HEK293 (cell line): ENCODE measurements around the gene ABCA2.

Experiments used
- CTCF ChIA-PET: fragments of 350-600 bp; formaldehyde crosslinking; extraction: SDS; loops from one replicate; lab custom pipeline; 2021; ENCODE audit warnings: antibody characterized with exemption; lab: Yijun Ruan, JAX
- POLR2A ChIA-PET: fragments of 300-600 bp; formaldehyde crosslinking; extraction: SDS; loops from one replicate; lab custom pipeline; 2020; ENCODE audit warnings: antibody characterized with exemption, inconsistent platforms; lab: Yijun Ruan, JAX
- H3K27ac ChIP-seq: fragments of 200-500 bp; sonication (Bioruptor generic); 2 replicates; pipeline ENCODE4 v1.5.1; 2014; ENCODE audit warnings: low read depth, low read length, control low read depth, inconsistent platforms; ENCODE audit errors: extremely low read depth
- H3K36me3 ChIP-seq, 2 experiments: fragments of 200-500 bp in 1 of 2; sonication (Bioruptor generic) in 1 of 2; 1 replicate in 1 of 2; 2 replicates in 1 of 2; pipeline ENCODE4 v1.5.1; 2014 to 2017; ENCODE audit warnings: inconsistent platforms in 2 of 2, low read length in 2 of 2; ENCODE audit not compliant: control insufficient read depth in 2 of 2, insufficient read depth in 1 of 2
- H3K4me1 ChIP-seq: fragments of 200-500 bp; sonication (Bioruptor generic); 2 replicates; pipeline ENCODE4 v1.5.1; 2014; ENCODE audit warnings: mild to moderate bottlenecking, low read length, inconsistent platforms; ENCODE audit not compliant: control insufficient read depth, insufficient read depth
- H3K4me3 ChIP-seq: 2 replicates; pipeline ENCODE4 v1.5.1; 2011; ENCODE audit warnings: low read depth, mild to moderate bottlenecking, control low read depth, low read length, moderate library complexity
- H3K9me3 ChIP-seq: fragments of 200-500 bp; sonication (Bioruptor generic); 2 replicates; pipeline ENCODE4 v1.5.1; 2014; ENCODE audit warnings: low read depth, low read length, inconsistent platforms; ENCODE audit not compliant: control insufficient read depth, insufficient read depth
- KLF7 ChIP-seq: fragments of 450-650 bp; formaldehyde crosslinking; IDR thresholded peaks from 2 replicates; pipeline ENCODE4 v1.5.1; 2016; ENCODE audit warnings: missing biosample characterization, missing genetic modification characterization, borderline replicate concordance
- PRDM1 ChIP-seq: fragments of 450-650 bp; formaldehyde crosslinking; IDR thresholded peaks from 2 replicates; pipeline ENCODE4; 2016; ENCODE audit warnings: missing biosample characterization, missing genetic modification characterization
- SETDB1 ChIP-seq: IDR thresholded peaks from one replicate; pipeline ENCODE4 v1.6.1; 2017; ENCODE audit warnings: mild to moderate bottlenecking, low read length, moderate library complexity, mixed read lengths; ENCODE audit not compliant: insufficient read length
- SP2 ChIP-seq: fragments of 450-650 bp; formaldehyde crosslinking; IDR thresholded peaks from 2 replicates; pipeline ENCODE4 v1.5.1; 2016; ENCODE audit warnings: missing biosample characterization, missing genetic modification characterization
- ZBTB48 ChIP-seq: fragments of 450-650 bp; formaldehyde crosslinking; IDR thresholded peaks from 2 replicates; pipeline ENCODE4 v1.5.1; 2016; ENCODE audit warnings: missing biosample characterization, missing genetic modification characterization
- ZNF121 ChIP-seq: fragments of 450-650 bp; formaldehyde crosslinking; IDR thresholded peaks from 2 replicates; pipeline ENCODE4 v1.5.1; 2016; ENCODE audit warnings: missing biosample characterization, missing genetic modification characterization
- ZNF184 ChIP-seq: fragments of 450-650 bp; IDR thresholded peaks from 2 replicates; pipeline ENCODE4 v1.5.1; 2018; ENCODE audit warnings: missing biosample characterization, mild to moderate bottlenecking, missing genetic modification characterization
- ZNF302 ChIP-seq: fragments of 450-650 bp; formaldehyde crosslinking; IDR thresholded peaks from 2 replicates; pipeline ENCODE4 v1.5.1; 2016; ENCODE audit warnings: missing biosample characterization, missing genetic modification characterization, low read depth
- ZNF529 ChIP-seq: fragments of 450-650 bp; formaldehyde crosslinking; IDR thresholded peaks from 2 replicates; pipeline ENCODE4 v1.5.1; 2017; ENCODE audit warnings: missing genetic modification characterization, missing biosample characterization; ENCODE audit not compliant: insufficient replicate concordance
- ZNF555 ChIP-seq: fragments of 450-650 bp; formaldehyde crosslinking; conservative IDR thresholded peaks from 2 replicates; pipeline ENCODE4 v1.5.1; 2017; ENCODE audit warnings: missing biosample characterization, mild to moderate bottlenecking, missing genetic modification characterization, inconsistent platforms
- ZNF658 ChIP-seq: fragments of 450-650 bp; formaldehyde crosslinking; IDR thresholded peaks from 2 replicates; pipeline ENCODE4; 2016; ENCODE audit warnings: missing biosample characterization, missing genetic modification characterization
- ZNF660 ChIP-seq: fragments of 450-650 bp; IDR thresholded peaks from 2 replicates; pipeline ENCODE4 v1.5.1; 2018; ENCODE audit warnings: missing biosample characterization, mild to moderate bottlenecking, missing genetic modification characterization
- ZNF768 ChIP-seq: fragments of 450-650 bp; formaldehyde crosslinking; IDR thresholded peaks from 2 replicates; pipeline ENCODE4 v1.5.1; 2018; ENCODE audit warnings: missing biosample characterization, mild to moderate bottlenecking, missing genetic modification characterization
- ZNF830 ChIP-seq: fragments of 450-650 bp; IDR thresholded peaks from 2 replicates; pipeline ENCODE4 v1.5.0; 2018; ENCODE audit warnings: missing biosample characterization, missing genetic modification characterization, low read depth, mild to moderate bottlenecking, moderate library complexity
- TF ChIP-seq, protein P1 (sequence below): fragments of 450-650 bp; formaldehyde crosslinking; IDR thresholded peaks from 2 replicates; pipeline ENCODE4 v1.5.1; 2016; ENCODE audit warnings: missing biosample characterization, missing genetic modification characterization
- TF ChIP-seq, protein P2 (sequence below): fragments of 450-650 bp; formaldehyde crosslinking; IDR thresholded peaks from 2 replicates; pipeline ENCODE4 v1.5.1; 2016; ENCODE audit warnings: missing biosample characterization, missing genetic modification characterization
- TF ChIP-seq, protein P3 (sequence below): fragments of 450-650 bp; formaldehyde crosslinking; IDR thresholded peaks from 2 replicates; pipeline ENCODE4 v1.5.1; 2016; ENCODE audit warnings: missing biosample characterization, missing genetic modification characterization
- TF ChIP-seq, protein P4 (sequence below): fragments of 450-650 bp; formaldehyde crosslinking; IDR thresholded peaks from 2 replicates; pipeline ENCODE4 v1.5.1; 2017; ENCODE audit warnings: missing biosample characterization, missing genetic modification characterization
- TF ChIP-seq, protein P5 (sequence below): fragments of 450-650 bp; formaldehyde crosslinking; IDR thresholded peaks from 2 replicates; pipeline ENCODE4 v1.5.0; 2017; ENCODE audit warnings: missing biosample characterization, missing genetic modification characterization, borderline replicate concordance
- TF ChIP-seq, protein P6 (sequence below): fragments of 450-650 bp; formaldehyde crosslinking; IDR thresholded peaks from 2 replicates; pipeline ENCODE4 v1.5.1; 2016; ENCODE audit warnings: missing biosample characterization, missing genetic modification characterization

The ABCA2 gene

DNA sequence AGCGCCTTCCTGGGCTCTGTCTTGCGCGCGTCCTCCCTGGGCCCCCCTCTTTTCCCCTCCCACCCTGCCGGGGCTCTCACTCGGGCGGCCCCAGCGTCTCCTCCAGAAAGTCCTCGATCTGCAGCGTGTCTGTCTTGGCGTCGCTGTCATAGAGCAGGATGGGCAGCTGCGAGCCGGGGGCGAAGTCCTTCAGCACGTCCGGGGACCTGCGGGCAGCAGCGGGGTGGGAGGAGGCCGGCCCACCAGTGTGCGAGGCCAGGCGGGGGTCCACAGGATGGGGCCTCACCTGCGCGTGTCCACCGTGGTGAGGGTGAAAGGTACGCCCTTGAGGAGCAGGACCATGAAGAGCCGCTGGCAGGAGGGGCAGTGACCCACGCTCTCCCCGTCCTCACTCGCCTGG lies 32.7 kb downstream of the ABCA2 start (continued):
- TF ChIP-seq, protein P1, sequence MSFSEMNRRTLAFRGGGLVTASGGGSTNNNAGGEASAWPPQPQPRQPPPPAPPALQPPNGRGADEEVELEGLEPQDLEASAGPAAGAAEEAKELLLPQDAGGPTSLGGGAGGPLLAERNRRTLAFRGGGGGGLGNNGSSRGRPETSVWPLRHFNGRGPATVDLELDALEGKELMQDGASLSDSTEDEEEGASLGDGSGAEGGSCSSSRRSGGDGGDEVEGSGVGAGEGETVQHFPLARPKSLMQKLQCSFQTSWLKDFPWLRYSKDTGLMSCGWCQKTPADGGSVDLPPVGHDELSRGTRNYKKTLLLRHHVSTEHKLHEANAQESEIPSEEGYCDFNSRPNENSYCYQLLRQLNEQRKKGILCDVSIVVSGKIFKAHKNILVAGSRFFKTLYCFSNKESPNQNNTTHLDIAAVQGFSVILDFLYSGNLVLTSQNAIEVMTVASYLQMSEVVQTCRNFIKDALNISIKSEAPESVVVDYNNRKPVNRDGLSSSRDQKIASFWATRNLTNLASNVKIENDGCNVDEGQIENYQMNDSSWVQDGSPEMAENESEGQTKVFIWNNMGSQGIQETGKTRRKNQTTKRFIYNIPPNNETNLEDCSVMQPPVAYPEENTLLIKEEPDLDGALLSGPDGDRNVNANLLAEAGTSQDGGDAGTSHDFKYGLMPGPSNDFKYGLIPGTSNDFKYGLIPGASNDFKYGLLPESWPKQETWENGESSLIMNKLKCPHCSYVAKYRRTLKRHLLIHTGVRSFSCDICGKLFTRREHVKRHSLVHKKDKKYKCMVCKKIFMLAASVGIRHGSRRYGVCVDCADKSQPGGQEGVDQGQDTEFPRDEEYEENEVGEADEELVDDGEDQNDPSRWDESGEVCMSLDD: no peak
- no peak for TF ChIP-seq PRDM1

DNA sequence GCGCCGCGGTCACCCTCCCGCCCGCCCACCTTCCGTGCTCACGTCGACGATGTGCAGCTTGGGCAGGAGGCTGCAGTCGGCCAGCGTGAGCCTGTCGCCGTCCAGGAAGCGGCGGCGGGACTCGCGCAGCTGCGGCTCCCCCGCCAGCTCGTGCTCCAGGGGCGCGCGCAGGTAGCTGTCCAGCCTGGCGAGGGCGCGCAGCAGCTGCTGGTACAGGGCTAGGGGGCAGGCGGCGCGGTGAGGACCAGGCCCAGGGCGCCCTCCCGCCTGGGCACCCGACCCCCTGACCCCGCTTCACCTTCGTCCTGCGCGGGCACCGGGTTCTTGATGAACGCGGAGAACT lies 33.2 kb downstream of the ABCA2 start:
- TF ChIP-seq KLF7: no peak
- TF ChIP-seq ZNF830 (tag by site-specific recombination): no peak
- TF ChIP-seq, protein P2, sequence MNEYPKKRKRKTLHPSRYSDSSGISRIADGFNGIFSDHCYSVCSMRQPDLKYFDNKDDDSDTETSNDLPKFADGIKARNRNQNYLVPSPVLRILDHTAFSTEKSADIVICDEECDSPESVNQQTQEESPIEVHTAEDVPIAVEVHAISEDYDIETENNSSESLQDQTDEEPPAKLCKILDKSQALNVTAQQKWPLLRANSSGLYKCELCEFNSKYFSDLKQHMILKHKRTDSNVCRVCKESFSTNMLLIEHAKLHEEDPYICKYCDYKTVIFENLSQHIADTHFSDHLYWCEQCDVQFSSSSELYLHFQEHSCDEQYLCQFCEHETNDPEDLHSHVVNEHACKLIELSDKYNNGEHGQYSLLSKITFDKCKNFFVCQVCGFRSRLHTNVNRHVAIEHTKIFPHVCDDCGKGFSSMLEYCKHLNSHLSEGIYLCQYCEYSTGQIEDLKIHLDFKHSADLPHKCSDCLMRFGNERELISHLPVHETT: no peak
- TF ChIP-seq ZNF768: no peak
- no peak for TF ChIP-seq ZNF555 (tag by site-specific recombination)
- TF ChIP-seq, protein P3, sequence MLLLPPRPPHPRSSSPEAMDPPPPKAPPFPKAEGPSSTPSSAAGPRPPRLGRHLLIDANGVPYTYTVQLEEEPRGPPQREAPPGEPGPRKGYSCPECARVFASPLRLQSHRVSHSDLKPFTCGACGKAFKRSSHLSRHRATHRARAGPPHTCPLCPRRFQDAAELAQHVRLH (tag by site-specific recombination): no peak
- no peak for TF ChIP-seq ZNF658
- TF ChIP-seq SP2 (tag by site-specific recombination): no peak
- no peak for TF ChIP-seq SETDB1
- no peak for TF ChIP-seq ZBTB48 (tag by site-specific recombination)
- TF ChIP-seq, protein P4, sequence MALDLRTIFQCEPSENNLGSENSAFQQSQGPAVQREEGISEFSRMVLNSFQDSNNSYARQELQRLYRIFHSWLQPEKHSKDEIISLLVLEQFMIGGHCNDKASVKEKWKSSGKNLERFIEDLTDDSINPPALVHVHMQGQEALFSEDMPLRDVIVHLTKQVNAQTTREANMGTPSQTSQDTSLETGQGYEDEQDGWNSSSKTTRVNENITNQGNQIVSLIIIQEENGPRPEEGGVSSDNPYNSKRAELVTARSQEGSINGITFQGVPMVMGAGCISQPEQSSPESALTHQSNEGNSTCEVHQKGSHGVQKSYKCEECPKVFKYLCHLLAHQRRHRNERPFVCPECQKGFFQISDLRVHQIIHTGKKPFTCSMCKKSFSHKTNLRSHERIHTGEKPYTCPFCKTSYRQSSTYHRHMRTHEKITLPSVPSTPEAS (tag by site-specific recombination): no peak
- TF ChIP-seq ZNF529 (tag by site-specific recombination): no peak
- TF ChIP-seq ZNF302 (tag by site-specific recombination): no peak
- no peak for TF ChIP-seq ZNF121 (tag by site-specific recombination)
- no peak for TF ChIP-seq ZNF660 (tag by site-specific recombination)
- TF ChIP-seq, protein P5, sequence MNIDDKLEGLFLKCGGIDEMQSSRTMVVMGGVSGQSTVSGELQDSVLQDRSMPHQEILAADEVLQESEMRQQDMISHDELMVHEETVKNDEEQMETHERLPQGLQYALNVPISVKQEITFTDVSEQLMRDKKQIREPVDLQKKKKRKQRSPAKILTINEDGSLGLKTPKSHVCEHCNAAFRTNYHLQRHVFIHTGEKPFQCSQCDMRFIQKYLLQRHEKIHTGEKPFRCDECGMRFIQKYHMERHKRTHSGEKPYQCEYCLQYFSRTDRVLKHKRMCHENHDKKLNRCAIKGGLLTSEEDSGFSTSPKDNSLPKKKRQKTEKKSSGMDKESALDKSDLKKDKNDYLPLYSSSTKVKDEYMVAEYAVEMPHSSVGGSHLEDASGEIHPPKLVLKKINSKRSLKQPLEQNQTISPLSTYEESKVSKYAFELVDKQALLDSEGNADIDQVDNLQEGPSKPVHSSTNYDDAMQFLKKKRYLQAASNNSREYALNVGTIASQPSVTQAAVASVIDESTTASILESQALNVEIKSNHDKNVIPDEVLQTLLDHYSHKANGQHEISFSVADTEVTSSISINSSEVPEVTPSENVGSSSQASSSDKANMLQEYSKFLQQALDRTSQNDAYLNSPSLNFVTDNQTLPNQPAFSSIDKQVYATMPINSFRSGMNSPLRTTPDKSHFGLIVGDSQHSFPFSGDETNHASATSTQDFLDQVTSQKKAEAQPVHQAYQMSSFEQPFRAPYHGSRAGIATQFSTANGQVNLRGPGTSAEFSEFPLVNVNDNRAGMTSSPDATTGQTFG: no peak
- TF ChIP-seq, protein P6, sequence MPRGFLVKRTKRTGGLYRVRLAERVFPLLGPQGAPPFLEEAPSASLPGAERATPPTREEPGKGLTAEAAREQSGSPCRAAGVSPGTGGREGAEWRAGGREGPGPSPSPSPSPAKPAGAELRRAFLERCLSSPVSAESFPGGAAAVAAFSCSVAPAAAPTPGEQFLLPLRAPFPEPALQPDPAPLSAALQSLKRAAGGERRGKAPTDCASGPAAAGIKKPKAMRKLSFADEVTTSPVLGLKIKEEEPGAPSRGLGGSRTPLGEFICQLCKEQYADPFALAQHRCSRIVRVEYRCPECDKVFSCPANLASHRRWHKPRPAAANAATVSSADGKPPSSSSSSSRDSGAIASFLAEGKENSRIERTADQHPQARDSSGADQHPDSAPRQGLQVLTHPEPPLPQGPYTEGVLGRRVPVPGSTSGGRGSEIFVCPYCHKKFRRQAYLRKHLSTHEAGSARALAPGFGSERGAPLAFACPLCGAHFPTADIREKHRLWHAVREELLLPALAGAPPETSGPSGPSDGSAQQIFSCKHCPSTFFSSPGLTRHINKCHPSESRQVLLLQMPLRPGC (tag by site-specific recombination): no peak
- no peak for TF ChIP-seq ZNF184 (tag by site-specific recombination)
- POLR2A ChIA-PET: no interaction called here
- CTCF ChIA-PET: interaction anchor here (0.7 kb wide), 1 partner anchor 21 kb away, joined by 3 read pairs; no protein-coding TSS in a partner anchor

More for the DNA sequence above, 33.2 kb downstream of the ABCA2 start:
- peaks cover 0 to 18% of the 10 kb centered on the region in 2 experiments; a peak in 1 of 3 replicates for H3K36me3 ChIP-seq
- H3K4me1 ChIP-seq: peaks cover 5% of the 10 kb centered on the region
- no peak overlapping the region for H3K27ac ChIP-seq
- H3K4me3 ChIP-seq: no peak overlapping the region
- H3K9me3 ChIP-seq: no peaks in the 10 kb centered on the region
